HepG2 (cell line): ENCODE results near the gene TTC39C. TPM values are rescaled to one million over a fixed set of nuclear protein-coding genes. Genes with fewer than 3 reads are reported as not detected.
A peak's percentile ranks its signal among the peaks of the same experiment; 100 is the strongest.

Experiments used
- ARHGAP35 ChIP-seq: sonication (generic); formaldehyde crosslinking; IDR thresholded peaks from 2 replicates; pipeline ENCODE4 v1.9.0; 2022; ENCODE audit warnings: mild to moderate bottlenecking, inconsistent platforms, moderate library complexity, missing genetic modification reagents, borderline replicate concordance
- ATF5 ChIP-seq: sonication (generic); formaldehyde crosslinking; IDR thresholded peaks from 2 replicates; pipeline ENCODE4 v1.4.0; 2020; ENCODE audit warnings: mild to moderate bottlenecking, low read depth, missing genetic modification reagents
- FOXM1 ChIP-seq: sonication (generic); formaldehyde crosslinking; IDR thresholded peaks from 2 replicates; pipeline ENCODE4 v1.5.0; 2020; ENCODE audit warnings: missing genetic modification reagents
- KLF9 ChIP-seq: IDR thresholded peaks from 2 replicates; pipeline ENCODE4 v1.6.1; 2016; ENCODE audit warnings: low read depth
- NFKB2 ChIP-seq: sonication (generic); formaldehyde crosslinking; IDR thresholded peaks from 2 replicates; pipeline ENCODE4 v1.4.0; 2020; ENCODE audit warnings: missing genetic modification reagents, borderline replicate concordance
- POLR2AphosphoS5 ChIP-seq: IDR thresholded peaks from 2 replicates; pipeline ENCODE4 v1.6.1; 2012; ENCODE audit warnings: low read depth, low read length
- RAD51 ChIP-seq: fragments of 450-650 bp; IDR thresholded peaks from 2 replicates; pipeline ENCODE4 v1.6.1; 2016; ENCODE audit warnings: borderline replicate concordance
- RBM39 ChIP-seq: fragments of 200-400 bp; formaldehyde crosslinking; IDR thresholded peaks from one replicate; pipeline ENCODE4 v1.6.1; 2018; ENCODE audit warnings: antibody characterized with exemption, mild to moderate bottlenecking, low read depth, low read length; ENCODE audit not compliant: poor library complexity, severe bottlenecking
- SIN3B ChIP-seq: fragments of 150-350 bp; IDR thresholded peaks from 2 replicates; pipeline ENCODE4 v1.6.1; 2014; ENCODE audit warnings: low read length
- ZBED4 ChIP-seq: sonication (generic); formaldehyde crosslinking; IDR thresholded peaks from 2 replicates; pipeline ENCODE4 v1.4.0; 2020; ENCODE audit warnings: missing genetic modification reagents, borderline replicate concordance
- ZBTB1 ChIP-seq: sonication (generic); formaldehyde crosslinking; IDR thresholded peaks from 2 replicates; pipeline ENCODE4 v1.4.0; 2020; ENCODE audit warnings: missing genetic modification reagents, borderline replicate concordance
- ZGPAT ChIP-seq: IDR thresholded peaks from 2 replicates; pipeline ENCODE4 v1.6.1; 2016; ENCODE audit warnings: mild to moderate bottlenecking
- ZNF251 ChIP-seq: sonication (generic); formaldehyde crosslinking; IDR thresholded peaks from 2 replicates; pipeline ENCODE4 v1.9.0; 2021; ENCODE audit warnings: mild to moderate bottlenecking, missing genetic modification reagents
- ZNF282 ChIP-seq: fragments of 450-650 bp; IDR thresholded peaks from 2 replicates; pipeline ENCODE4 v1.6.1; 2018; ENCODE audit not compliant: partially characterized antibody
- ZNF317 ChIP-seq: sonication (generic); formaldehyde crosslinking; IDR thresholded peaks from 2 replicates; pipeline ENCODE4 v1.5.0; 2020; ENCODE audit warnings: mild to moderate bottlenecking, missing genetic modification reagents
- ZNF451 ChIP-seq: sonication (generic); formaldehyde crosslinking; IDR thresholded peaks from 2 replicates; pipeline ENCODE4 v1.5.0; 2020; ENCODE audit warnings: mild to moderate bottlenecking, missing genetic modification reagents
- ZNF652 ChIP-seq: IDR thresholded peaks from 2 replicates; pipeline ENCODE4 v1.6.1; 2016; ENCODE audit warnings: low read depth, borderline replicate concordance
- ZNF740 ChIP-seq: sonication (generic); formaldehyde crosslinking; IDR thresholded peaks from 2 replicates; pipeline ENCODE4 v1.4.0; 2020; ENCODE audit warnings: missing genetic modification reagents
- ZNF777 ChIP-seq: sonication (generic); formaldehyde crosslinking; IDR thresholded peaks from 2 replicates; pipeline ENCODE4 v1.4.0; 2020; ENCODE audit warnings: missing genetic modification reagents
- ZNF790 ChIP-seq: sonication (generic); formaldehyde crosslinking; IDR thresholded peaks from 2 replicates; pipeline ENCODE4 v1.8.0; 2022; ENCODE audit warnings: missing genetic modification reagents, mild to moderate bottlenecking, borderline replicate concordance
- polyA plus RNA-seq, 8 experiments: library from polyadenylated mRNA; depleted of rRNA in 3 of 8; stranded (reverse) in 7 of 8; unstranded in 1 of 8; fragments of >200 nt; fragmentation: Illumina TruSeq in 4 of 8; extraction: Trizol in 4 of 8; gene quantifications; 2 replicates each; pipeline versions ENCODE4 v1.2.1 to v1.2.3, GENCODE V29; 2011 to 2016; ENCODE audit warnings: low read depth in 4 of 8, missing spikeins in 1 of 8, mixed read lengths in 1 of 8; ENCODE audit not compliant: insufficient read depth in 1 of 8
- total RNA-seq, 5 experiments: library from RNA; depleted of rRNA; stranded (reverse); fragments of >200 nt; fragmentation: Illumina TruSeq; extraction: Trizol; gene quantifications; 2 replicates each; pipeline ENCODE4 v1.2.3, GENCODE V29; 2016; ENCODE audit warnings: low read depth in 1 of 5

Gene TTC39C
- total and polyA plus RNA-seq, 2 of the 13 experiments (the other 11 are each of a cell fraction or from before 2014, with no cell fraction given) = 19.1 to 25.9 TPM

GRCh38 chr18:24014062-24014985 is at the start of gene TTC39C (continued):
- TF ChIP-seq ZGPAT (CRISPR knock-in tag) = peak; percentile 43; the same call in 1 of the 2 replicates
- no peak for TF ChIP-seq FOXM1
- TF ChIP-seq RAD51 = no peak
- TF ChIP-seq ZBTB1 = no peak
- TF ChIP-seq ZNF282 = no peak
- no peak for TF ChIP-seq ARHGAP35 (CRISPR knock-in tag)
- TF ChIP-seq SIN3B = no peak
- TF ChIP-seq ZNF652 (CRISPR knock-in tag) = no peak
- peak; percentile 59 for TF ChIP-seq RBM39
- no peak for TF ChIP-seq ATF5 (CRISPR knock-in tag)
- no peak for TF ChIP-seq ZNF317
- no peak for TF ChIP-seq ZBED4 (CRISPR knock-in tag)
- peak; percentile 17; the same call in 1 of the 2 replicates for TF ChIP-seq ZNF777
- TF ChIP-seq POLR2AphosphoS5 = no peak
- TF ChIP-seq ZNF790 (CRISPR knock-in tag) = no peak
- TF ChIP-seq NFKB2 (CRISPR knock-in tag) = peak; percentile 46; the same call in 1 of the 2 replicates
- TF ChIP-seq ZNF740 = no peak
- TF ChIP-seq ZNF451 (CRISPR knock-in tag) = no peak
- no peak for TF ChIP-seq ZNF251
- TF ChIP-seq KLF9 (CRISPR knock-in tag) = no peak
